K562 (cell line): ENCODE results near the gene ADAMTS14. TPM values are rescaled to one million over a fixed set of nuclear protein-coding genes. Genes with fewer than 3 reads are reported as not detected.
A peak's percentile ranks its signal among the peaks of the same experiment; 100 is the strongest.

Experiments used
- BRF2 ChIP-seq: IDR thresholded peaks from 3 replicates; pipeline ENCODE4 v1.6.1; 2011; ENCODE audit warnings: borderline replicate concordance, mild to moderate bottlenecking; ENCODE audit not compliant: insufficient read length, insufficient read depth
- CBX3 ChIP-seq, 2 experiments: IDR thresholded peaks; 1 replicate in 1 of 2; 2 replicates in 1 of 2; pipeline ENCODE4 v1.6.1; 2012; ENCODE audit warnings: inconsistent platforms in 2 of 2, low read length in 2 of 2, borderline replicate concordance in 1 of 2, control low read depth in 1 of 2
- CEBPB ChIP-seq: fragments of 450-650 bp; IDR thresholded peaks from 2 replicates; pipeline ENCODE4 v1.6.1; 2016; ENCODE audit warnings: missing genetic modification characterization, missing compliant biosample characterization
- CEBPG ChIP-seq, 3 experiments: fragments of 200-800 bp in 1 of 3; sonication (Bioruptor generic) in 1 of 3; sonication (generic) in 1 of 3; formaldehyde crosslinking in 1 of 3; IDR thresholded peaks in 2 of 3; conservative IDR thresholded peaks in 1 of 3; 2 replicates each; pipeline versions ENCODE4 v1.6.1 to v1.8.0; 2016 to 2022; ENCODE audit warnings: missing compliant biosample characterization in 2 of 3, missing genetic modification characterization in 2 of 3, mild to moderate bottlenecking in 1 of 3, missing genetic modification reagents in 1 of 3
- E2F4 ChIP-seq: sonication (generic); formaldehyde crosslinking; IDR thresholded peaks from 2 replicates; pipeline ENCODE4 v1.8.0; 2022; ENCODE audit warnings: mild to moderate bottlenecking, low read depth, missing genetic modification reagents
- E2F6 ChIP-seq, 2 experiments: IDR thresholded peaks; 2 replicates each; pipeline ENCODE4 v1.6.1; 2011; ENCODE audit warnings: borderline replicate concordance in 1 of 2, control low read depth in 1 of 2, low read depth in 1 of 2, low read length in 1 of 2, mild to moderate bottlenecking in 1 of 2, mixed read lengths in 1 of 2, moderate library complexity in 1 of 2; ENCODE audit not compliant: insufficient read depth in 1 of 2, insufficient read length in 1 of 2, poor library complexity in 1 of 2, severe bottlenecking in 1 of 2; ENCODE audit errors: extremely low read depth in 1 of 2
- EHMT2 ChIP-seq: fragments of 450-650 bp; IDR thresholded peaks from 2 replicates; pipeline ENCODE4 v1.6.1; 2018; ENCODE audit warnings: antibody characterized with exemption
- ETS2 ChIP-seq: IDR thresholded peaks from 2 replicates; pipeline ENCODE4 v1.6.1; 2016; ENCODE audit warnings: borderline replicate concordance, missing genetic modification characterization, mild to moderate bottlenecking, moderate library complexity, missing compliant biosample characterization; ENCODE audit not compliant: poor library complexity, severe bottlenecking
- GTF2E2 ChIP-seq: fragments of 200-800 bp; sonication (Bioruptor generic); IDR thresholded peaks from 2 replicates; pipeline ENCODE4 v1.6.1; 2016; ENCODE audit warnings: missing genetic modification characterization, missing compliant biosample characterization
- HEY1 ChIP-seq: fragments of 250-450 bp; sonication (Bioruptor Pico); IDR thresholded peaks from 2 replicates; pipeline ENCODE4 v1.5.0; 2020; ENCODE audit warnings: mild to moderate bottlenecking, moderate library complexity, borderline replicate concordance
- IRF9 ChIP-seq: fragments of 450-650 bp; IDR thresholded peaks from 2 replicates; pipeline ENCODE4 v1.6.1; 2016; ENCODE audit warnings: missing biosample characterization, missing genetic modification characterization
- JUND ChIP-seq, 2 experiments: IDR thresholded peaks; 2 replicates in 1 of 2; 3 replicates in 1 of 2; pipeline ENCODE4 v1.6.1; 2011; ENCODE audit warnings: borderline replicate concordance in 2 of 2, low read depth in 2 of 2, low read length in 2 of 2, improper control_type of control experiment in 1 of 2, missing biosample characterization in 1 of 2, missing genetic modification characterization in 1 of 2, missing genetic modification reagents in 1 of 2
- KDM1A ChIP-seq, 2 experiments: fragments of 450-650 bp; IDR thresholded peaks; 2 replicates each; pipeline ENCODE4 v1.6.1; 2016; ENCODE audit warnings: mild to moderate bottlenecking in 2 of 2
- MAFK ChIP-seq: IDR thresholded peaks from 2 replicates; pipeline ENCODE4 v1.6.1; 2011; ENCODE audit warnings: low read length, improper control_type of control experiment
- RFX5 ChIP-seq: IDR thresholded peaks from 2 replicates; pipeline ENCODE4 v1.6.1; 2011; ENCODE audit warnings: low read depth, mild to moderate bottlenecking, improper control_type of control experiment, low read length
- SP1 ChIP-seq: sonication (generic); formaldehyde crosslinking; IDR thresholded peaks from 2 replicates; pipeline ENCODE4 v1.8.1; 2022; ENCODE audit warnings: mild to moderate bottlenecking, missing genetic modification reagents
- U2AF2 ChIP-seq: fragments of 200-400 bp; formaldehyde crosslinking; optimal IDR thresholded peaks from 2 replicates; pipeline ENCODE3; 2017; ENCODE audit warnings: low read depth, mild to moderate bottlenecking, low read length
- ZBTB1 ChIP-seq: sonication (generic); formaldehyde crosslinking; IDR thresholded peaks from 2 replicates; pipeline ENCODE4 v1.8.1; 2023; ENCODE audit warnings: missing genetic modification reagents, low read depth, mild to moderate bottlenecking, borderline replicate concordance
- ZC3H4 ChIP-seq: sonication (generic); formaldehyde crosslinking; IDR thresholded peaks from 2 replicates; pipeline ENCODE4 v1.9.0; 2021; ENCODE audit warnings: missing genetic modification reagents, borderline replicate concordance
- ZNF134 ChIP-seq: fragments of 250-450 bp; sonication (Bioruptor Pico); conservative IDR thresholded peaks from 2 replicates; pipeline ENCODE4 v1.4.0; 2020
- ZNF445 ChIP-seq: fragments of 250-450 bp; sonication (Bioruptor Pico); IDR thresholded peaks from 2 replicates; pipeline ENCODE4 v1.4.0; 2020; ENCODE audit warnings: low read depth, mild to moderate bottlenecking, moderate library complexity
- ZNF584 ChIP-seq: fragments of 200-800 bp; sonication (Bioruptor generic); IDR thresholded peaks from 2 replicates; pipeline ENCODE4 v1.6.1; 2016; ENCODE audit warnings: low read depth, mild to moderate bottlenecking, missing genetic modification characterization, missing compliant biosample characterization
- ZNF707 ChIP-seq: fragments of 250-450 bp; sonication (Bioruptor Pico); conservative IDR thresholded peaks from 2 replicates; pipeline ENCODE4 v1.8.0; 2022; ENCODE audit warnings: inconsistent platforms, mild to moderate bottlenecking, moderate library complexity
- polyA plus RNA-seq, 8 experiments: library from polyadenylated mRNA; depleted of rRNA in 4 of 8; stranded (reverse) in 5 of 8; unstranded in 3 of 8; fragments of >200 nt; fragmentation: Nextera tagmentation in 2 of 8; fragmentation: Illumina TruSeq in 1 of 8; extraction: Ambion mirVana in 2 of 8; extraction: Trizol in 1 of 8; gene quantifications; 2 replicates each; pipeline versions ENCODE4 v1.2.1 to v1.2.3, GENCODE V29; 2011 to 2014; ENCODE audit warnings: inconsistent platforms in 1 of 8, missing spikeins in 1 of 8
- total RNA-seq, 7 experiments: library from RNA; depleted of rRNA in 6 of 7; stranded (reverse); fragments of >200 nt in 6 of 7; fragmentation: Illumina TruSeq in 2 of 7; extraction: Trizol in 2 of 7; gene quantifications; 2 replicates each; pipeline versions ENCODE4 v1.2.1 to v1.2.3, GENCODE V29; 2011 to 2021; ENCODE audit warnings: low replicate concordance in 1 of 7

ADAMTS14 gene
- total and polyA plus RNA-seq, 9 of the 15 experiments (the other 6 are each of a cell fraction or from before 2014, with no cell fraction given): 0.04 to 37.4 (median 15.9) TPM

DNA sequence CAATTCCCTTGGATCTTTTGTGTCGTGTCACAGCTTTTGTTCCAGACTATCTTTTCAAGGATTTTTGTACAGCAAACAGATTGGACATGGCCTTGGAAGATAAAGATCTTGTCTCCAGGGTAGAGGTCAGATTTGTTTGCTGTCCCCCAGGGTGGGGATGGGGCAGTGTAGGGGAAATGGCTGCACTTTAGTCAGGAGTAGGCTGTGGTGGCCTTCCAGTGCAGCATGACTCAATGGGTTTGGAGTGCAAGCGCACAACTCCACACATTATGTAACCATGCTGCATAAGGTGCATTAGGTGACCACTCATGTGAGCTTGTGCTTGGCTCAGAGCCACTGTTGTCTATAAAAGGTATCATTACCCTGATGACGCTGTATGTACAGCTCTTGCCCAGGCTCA, 23.9 kb upstream of the ADAMTS14 start (continued):
- no peak for TF ChIP-seq E2F6 (IDR thresholded peaks at IDR 0.05; ENCODE audit: borderline replicate concordance in 1 of 2, extremely low read depth in 1 of 2, insufficient read depth in 1 of 2, insufficient read length in 1 of 2, low read depth in 1 of 2, low read length in 1 of 2, poor library complexity in 1 of 2, severe bottlenecking in 1 of 2)
- TF ChIP-seq CEBPB (tag): peak; percentile 70; the same call in 1 of the 2 replicates
- TF ChIP-seq U2AF2: no peak
- TF ChIP-seq E2F4 (CRISPR knock-in tag): 0 out of 2 replicates have a peak, but pooled peaks have one; percentile 40
- no peak for TF ChIP-seq GTF2E2 (tag)
- TF ChIP-seq BRF2: no peak
- no peak for TF ChIP-seq MAFK
- peak; percentile 9 to 24; a peak in 1 of 4 replicates for TF ChIP-seq KDM1A (IDR thresholded peaks at IDR 0.05)
- TF ChIP-seq JUND (IDR thresholded peaks at IDR 0.05; ENCODE audit: borderline replicate concordance, low read depth, low read length): no peak
- peak; percentile 54; the same call in 1 of the 3 replicates for TF ChIP-seq JUND (tag; IDR thresholded peaks at IDR 0.05; ENCODE audit: borderline replicate concordance, low read depth, low read length)
- 0 out of 2 replicates have a peak, but pooled peaks have one; percentile 9 for TF ChIP-seq ZNF445 (CRISPR knock-in tag)
- 0 out of 2 replicates have a peak, but pooled peaks have one; percentile 21 for TF ChIP-seq RFX5
- TF ChIP-seq CBX3 (IDR thresholded peaks at IDR 0.05; ENCODE audit: borderline replicate concordance in 1 of 2, low read length in 2 of 2): peak; percentile 13 to 100
- TF ChIP-seq HEY1: no peak
- no peak for TF ChIP-seq ZNF707
- peak; percentile 57 for TF ChIP-seq SP1 (CRISPR knock-in tag)
- 0 out of 2 replicates have a peak, but pooled peaks have one; percentile 28 for TF ChIP-seq IRF9 (tag)
- TF ChIP-seq ZBTB1: no peak
- TF ChIP-seq EHMT2: 0 out of 2 replicates have a peak, but pooled peaks have one; percentile 49
- peak; percentile 60 for TF ChIP-seq CEBPG (CRISPR knock-in tag; IDR thresholded peaks at IDR 0.05)
- TF ChIP-seq CEBPG (tag; conservative IDR thresholded peaks at IDR 0.05 in 1 of 2, IDR thresholded peaks at IDR 0.05 in 1 of 2): no peak
- TF ChIP-seq ZNF134 (CRISPR knock-in tag): no peak
- TF ChIP-seq ETS2: no peak
- no peak for TF ChIP-seq ZNF584 (CRISPR knock-in tag)
- TF ChIP-seq ZC3H4 (CRISPR knock-in tag): peak; percentile 37; the same call in 1 of the 2 replicates
